Measurements from ENCODE around the gene BCAS3.
A peak's percentile ranks its signal among the peaks of the same experiment; 100 is the strongest.
"Not testable (repeated sequence)": the region's sequence is repeated elsewhere in the genome, so short reads cannot be mapped to it uniquely, and the experiment has no call there.

BCAS3 gene

GRCh38 chr17:61134551-61135235 lies 457.0 kb downstream of the BCAS3 start:
- Histone ChIP-seq H4K20me1 (no peaks in the 10 kb centered on the region), H3K27me3 (no peaks in the 10 kb centered on the region), H3K9ac (no peak overlapping the region), H3K36me3 (no peaks in the 10 kb centered on the region), H3K4me3 (no peak overlapping the region), H3K4me2 (no peak overlapping the region), H3K9me3 (no peaks in the 10 kb centered on the region), H3K27ac (no peak overlapping the region), H3K4me1 (peaks cover 22% of the 10 kb centered on the region)
- TF ChIP-seq Cebpa-rat (IDR thresholded peaks at IDR 0.05): no peak

- no peaks in the 10 kb centered on the region for H3K27me3 ChIP-seq
- peaks cover 30% of the 10 kb centered on the region for H3K4me1 ChIP-seq
- no peak for TF ChIP-seq Cebpa-rat (IDR thresholded peaks at IDR 0.05)
- no peak overlapping the region for H3K4me3 ChIP-seq
- no peak overlapping the region for H3K4me2 ChIP-seq
- H3K9ac ChIP-seq: no peak overlapping the region
- H3K36me3 ChIP-seq: no peaks in the 10 kb centered on the region
- no peak overlapping the region for H3K27ac ChIP-seq
- no peaks in the 10 kb centered on the region for H3K9me3 ChIP-seq
- no peaks in the 10 kb centered on the region for H4K20me1 ChIP-seq
Observed at GRCh38 chr17:61135782-61136181, 458.1 kb downstream of the BCAS3 start.

GRCh38 chr17:61136296-61136695 lies 458.6 kb downstream of the BCAS3 start:
- H3K4me1 ChIP-seq: peaks cover 30% of the 10 kb centered on the region
- no peak for TF ChIP-seq Cebpa-rat (IDR thresholded peaks at IDR 0.05)

DNA sequence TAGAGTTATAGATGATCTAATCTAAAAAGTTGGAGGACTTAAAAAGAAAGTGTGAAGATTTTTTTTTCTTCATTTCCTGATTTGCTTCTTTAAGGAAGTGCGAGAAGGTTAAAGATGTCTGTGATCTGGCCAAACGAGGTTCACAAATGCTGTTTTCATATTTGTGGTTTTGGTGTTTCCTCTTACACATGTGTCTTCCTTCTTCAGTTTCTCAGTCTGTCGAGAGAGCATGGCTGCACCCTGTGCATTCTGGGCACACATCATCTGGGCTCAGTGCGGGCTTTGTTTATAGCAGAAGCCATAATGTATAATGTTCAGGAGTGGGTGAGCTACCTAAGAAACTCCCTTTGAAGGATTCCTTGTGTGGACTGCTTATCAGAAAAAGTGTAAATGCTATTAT lies 461.6 kb downstream of the BCAS3 start:
- Histone ChIP-seq H3K4me3 (no peak overlapping the region), H3K4me1 (peaks cover 39% of the 10 kb centered on the region), H3K4me2 (peak overlapping the region; percentile 67), H3K27ac (peak overlapping the region; percentile 63), H3K9me3 (no peaks in the 10 kb centered on the region), H3K36me3 (no peaks in the 10 kb centered on the region), H4K20me1 (no peaks in the 10 kb centered on the region), H3K9ac (no peak overlapping the region), H3K27me3 (no peaks in the 10 kb centered on the region)
- TF ChIP-seq Cebpa-rat (IDR thresholded peaks at IDR 0.05): no peak

More at GRCh38 chr17:61136296-61136695, 458.6 kb downstream of the BCAS3 start:
- no peaks in the 10 kb centered on the region for H3K9me3 ChIP-seq
- no peak overlapping the region for H3K27ac ChIP-seq
- H4K20me1 ChIP-seq: no peaks in the 10 kb centered on the region
- H3K4me3 ChIP-seq: no peak overlapping the region
- H3K4me2 ChIP-seq: no peak overlapping the region
- no peaks in the 10 kb centered on the region for H3K27me3 ChIP-seq
- no peak overlapping the region for H3K9ac ChIP-seq
- H3K36me3 ChIP-seq: no peaks in the 10 kb centered on the region

DNA sequence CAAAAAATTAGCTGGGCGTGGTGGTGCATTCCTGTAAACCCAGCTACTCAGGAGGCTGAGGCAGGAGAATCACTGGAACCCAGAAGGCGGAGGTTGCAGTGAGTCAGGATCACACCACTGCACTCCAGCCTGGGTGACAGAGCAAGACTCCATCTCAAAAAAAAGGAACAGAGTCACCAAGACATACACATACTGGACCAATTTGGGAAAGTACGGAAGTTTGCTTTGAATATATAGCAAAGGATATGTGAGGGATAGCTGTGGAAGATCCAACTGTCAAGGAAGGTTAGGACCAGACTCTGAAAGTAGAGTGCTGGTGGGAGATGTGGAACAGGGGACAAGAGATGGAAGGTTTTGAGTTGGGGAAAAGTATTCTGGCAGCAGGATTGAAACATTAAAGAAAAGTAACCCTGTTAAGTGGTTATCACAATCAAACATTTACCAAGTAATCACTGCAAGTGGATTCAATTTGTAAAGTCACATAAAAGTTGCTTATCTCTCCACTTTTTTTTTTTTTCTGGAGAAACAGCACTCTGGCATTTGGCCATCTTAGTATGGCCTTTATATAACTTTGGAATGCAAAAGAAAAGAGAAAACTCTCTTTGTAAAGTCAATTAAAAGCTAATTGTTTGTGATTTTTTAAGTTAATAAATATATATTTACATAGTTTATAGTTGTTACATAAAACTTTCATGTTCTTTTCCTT lies 462.6 kb downstream of the BCAS3 start:
- Histone ChIP-seq H4K20me1 (no peaks in the 10 kb centered on the region), H3K36me3 (no peaks in the 10 kb centered on the region), H3K27ac (peak overlapping the region; percentile 63; the same call in 1 of the 2 replicates), H3K4me1 (peaks cover 49% of the 10 kb centered on the region), H3K27me3 (no peaks in the 10 kb centered on the region), H3K9me3 (no peaks in the 10 kb centered on the region), H3K4me3 (no peak overlapping the region), H3K9ac (no peak overlapping the region), H3K4me2 (peak overlapping the region; percentile 67)
- TF ChIP-seq Cebpa-rat (IDR thresholded peaks at IDR 0.05): no peak

DNA sequence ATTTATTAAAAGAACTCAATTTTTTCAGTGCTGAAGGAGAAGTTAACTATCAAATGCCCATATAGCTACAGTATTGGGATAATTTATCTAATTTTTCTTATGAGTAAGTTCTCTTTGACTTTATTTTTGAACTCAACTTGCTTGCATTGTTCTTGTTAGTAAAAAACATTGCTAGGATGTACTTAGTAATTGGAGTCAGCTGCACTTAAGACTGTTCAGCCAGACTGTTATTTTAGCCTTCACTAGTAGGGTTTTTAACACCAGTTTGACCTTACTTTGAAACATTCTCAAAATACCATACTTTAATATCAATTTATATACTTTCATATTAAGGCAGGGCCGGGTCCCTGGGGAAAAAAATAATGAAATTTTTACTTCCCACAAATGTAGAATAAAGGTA lies 465.4 kb downstream of the BCAS3 start:
- peaks cover 61% of the 10 kb centered on the region for H3K4me1 ChIP-seq
- H3K27me3 ChIP-seq: no peaks in the 10 kb centered on the region
- H3K36me3 ChIP-seq: no peaks in the 10 kb centered on the region
- no peak overlapping the region for H3K27ac ChIP-seq
- H3K9me3 ChIP-seq: no peaks in the 10 kb centered on the region
- TF ChIP-seq Cebpa-rat (IDR thresholded peaks at IDR 0.05): no peak
- H3K4me3 ChIP-seq: no peak overlapping the region
- no peak overlapping the region for H3K4me2 ChIP-seq
- H3K9ac ChIP-seq: no peak overlapping the region
- H4K20me1 ChIP-seq: no peaks in the 10 kb centered on the region

- no peaks in the 10 kb centered on the region for H3K27me3 ChIP-seq
- H3K4me2 ChIP-seq: peak overlapping the region; percentile 70
- H3K9ac ChIP-seq: no peak overlapping the region
- no peaks in the 10 kb centered on the region for H3K9me3 ChIP-seq
- no peaks in the 10 kb centered on the region for H3K36me3 ChIP-seq
- H4K20me1 ChIP-seq: no peaks in the 10 kb centered on the region
- peak overlapping the region; percentile 69 for H3K27ac ChIP-seq
- H3K4me1 ChIP-seq: peaks cover 50% of the 10 kb centered on the region
- no peak for TF ChIP-seq Cebpa-rat (IDR thresholded peaks at IDR 0.05)
- no peak overlapping the region for H3K4me3 ChIP-seq
Observed at GRCh38 chr17:61144137-61144536, 466.5 kb downstream of the BCAS3 start.

- H3K4me3 ChIP-seq: peak overlapping the region; percentile 19; the same call in 1 of the 2 replicates
- peaks cover 42% of the 10 kb centered on the region for H3K4me1 ChIP-seq
- peak overlapping the region; percentile 55; the same call in 1 of the 2 replicates for H3K9ac ChIP-seq
- H3K4me2 ChIP-seq: peak overlapping the region; percentile 70
- H3K27me3 ChIP-seq: no peaks in the 10 kb centered on the region
- TF ChIP-seq Cebpa-rat (IDR thresholded peaks at IDR 0.05): no peak
- H3K9me3 ChIP-seq: no peaks in the 10 kb centered on the region
- peak overlapping the region; percentile 69 for H3K27ac ChIP-seq
- no peaks in the 10 kb centered on the region for H4K20me1 ChIP-seq
- H3K36me3 ChIP-seq: no peaks in the 10 kb centered on the region
Observed at GRCh38 chr17:61144617-61145564, 467.2 kb downstream of the BCAS3 start.

DNA sequence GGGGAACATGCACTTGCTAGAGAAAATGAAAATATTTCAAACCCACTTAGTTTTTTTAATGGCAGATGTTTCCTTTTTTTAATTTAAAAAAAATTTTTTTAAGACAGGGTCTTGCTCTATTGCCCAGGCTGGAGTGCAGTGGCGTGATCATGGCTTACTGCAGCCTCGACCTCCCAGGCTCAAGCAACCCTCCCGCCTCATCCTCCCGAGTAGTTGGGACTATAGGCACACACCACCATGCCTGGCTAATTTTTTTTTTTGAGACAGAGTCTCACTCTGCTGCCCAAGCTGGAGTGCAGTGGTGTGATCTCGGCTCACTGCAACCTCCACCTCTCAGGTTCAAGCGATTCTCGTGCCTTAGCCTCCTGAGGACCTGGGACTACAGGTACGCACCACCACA lies 469.2 kb downstream of the BCAS3 start:
- Histone ChIP-seq H3K4me1 (peaks cover 37% of the 10 kb centered on the region), H3K4me2 (peak overlapping the region; percentile 70; the same call in 1 of the 2 replicates)
- H3K9me3 ChIP-seq, H3K36me3 ChIP-seq, H3K27me3 ChIP-seq, H4K20me1 ChIP-seq, H3K4me3 ChIP-seq, H3K27ac ChIP-seq, H3K9ac ChIP-seq: not testable (repeated sequence)

Data from BLaER1 (cell line).